T-helper 1 cell treated with Interleukin-12 subunit alpha and Interleukin-12 subunit beta and Interleukin-4 antibody, amounts not matched to agents 30 μg/mL and 1 μg/mL, for 36 hours (primary cell): ENCODE data around the gene GLRA2.
"Not testable (repeated sequence)": the region's sequence is repeated elsewhere in the genome, so short reads cannot be mapped to it uniquely, and the experiment has no call there.

Experiments used
- H3K27ac Mint-ChIP-seq: one replicate; pipeline ENCODE4 v1.8.0; 2021; ENCODE audit warnings: mild to moderate bottlenecking, mixed read lengths
- H3K27me3 Mint-ChIP-seq: one replicate; pipeline ENCODE4 v1.8.0; 2021; ENCODE audit warnings: low read depth, mixed read lengths
- H3K36me3 Mint-ChIP-seq: one replicate; pipeline ENCODE4 v1.8.0; 2021; ENCODE audit warnings: low read depth, mixed read lengths
- H3K4me1 Mint-ChIP-seq: one replicate; pipeline ENCODE4 v1.8.0; 2021; ENCODE audit warnings: low read depth, mixed read lengths
- H3K4me3 Mint-ChIP-seq: one replicate; pipeline ENCODE4 v1.8.0; 2021; ENCODE audit warnings: mild to moderate bottlenecking, moderate library complexity, mixed read lengths
- H3K9me3 Mint-ChIP-seq: one replicate; pipeline ENCODE4 v1.8.0; 2021; ENCODE audit warnings: mixed read lengths

GLRA2 gene

DNA sequence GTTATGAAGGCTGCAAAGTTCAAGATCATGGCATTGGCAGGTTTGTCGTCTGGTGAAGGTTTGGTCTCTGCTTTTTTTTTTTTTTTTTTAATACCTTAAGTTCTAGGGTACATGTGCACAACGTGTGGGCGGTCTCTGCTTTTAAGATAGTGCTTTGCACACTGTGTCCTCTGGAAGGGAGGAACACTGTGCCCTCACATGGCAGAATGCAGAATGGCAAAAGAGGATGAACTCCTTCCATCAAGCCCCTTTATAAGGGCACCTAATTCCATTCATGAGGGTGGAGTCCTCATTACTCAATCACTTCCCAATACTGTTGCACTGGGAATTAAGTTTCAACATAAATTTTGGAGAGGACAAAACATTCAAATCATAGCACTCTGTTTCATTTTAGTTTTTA lies 101.4 kb downstream of the GLRA2 start:
- Mint-ChIP-seq H3K36me3 (no peaks in the 10 kb centered on the region), H3K27ac (no peak overlapping the region), H3K4me1 (no peaks in the 10 kb centered on the region)

DNA sequence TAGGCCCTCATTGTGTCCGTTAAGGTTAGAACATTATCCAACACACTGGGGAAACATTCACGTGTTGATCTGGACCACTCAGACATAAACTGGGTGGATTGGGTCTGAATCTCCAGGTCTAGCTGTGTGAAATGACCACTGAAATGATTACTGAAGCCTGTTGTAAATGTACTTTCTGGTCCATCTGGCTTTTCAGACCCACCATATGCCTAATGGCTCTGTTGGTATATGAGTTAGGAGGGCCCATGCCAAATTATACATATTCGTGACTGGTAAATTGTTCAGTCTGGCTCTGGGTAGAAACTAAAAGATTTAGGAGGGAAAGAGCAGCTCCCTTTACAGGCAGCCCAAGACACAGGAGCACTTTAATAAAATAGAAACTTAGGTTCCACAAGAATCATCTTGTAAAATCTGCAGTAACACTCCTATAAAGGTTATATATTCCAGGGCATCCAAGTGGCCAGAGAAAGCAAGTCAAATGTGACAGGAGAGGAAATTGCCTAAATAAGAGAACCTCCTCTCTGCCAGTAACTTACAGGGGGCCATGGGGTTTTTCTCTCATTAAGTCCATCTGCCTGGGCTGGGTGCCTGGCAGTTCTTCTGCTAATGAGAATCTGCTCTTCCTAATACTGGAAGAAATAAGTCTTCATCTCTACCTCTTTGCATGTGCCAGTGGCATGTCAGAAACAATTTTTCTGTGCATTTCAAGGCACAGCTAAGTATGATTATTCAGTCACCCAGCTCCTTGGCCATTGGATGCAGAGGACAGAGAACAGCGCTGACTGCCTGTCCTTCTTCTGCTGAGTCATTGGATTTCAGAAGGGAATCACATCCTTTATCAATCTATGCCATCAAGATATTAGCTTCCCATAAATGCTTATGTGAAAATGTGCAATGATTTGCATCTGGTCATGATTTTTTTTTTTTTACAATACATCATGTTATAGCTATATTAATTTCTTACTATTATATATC lies 112.6 kb downstream of the GLRA2 start:
- H3K9me3 Mint-ChIP-seq: no peaks in the 10 kb centered on the region
- no peak overlapping the region for H3K27ac Mint-ChIP-seq
- no peaks in the 10 kb centered on the region for H3K4me1 Mint-ChIP-seq
- H3K36me3 Mint-ChIP-seq: no peaks in the 10 kb centered on the region
- no peaks in the 10 kb centered on the region for H3K27me3 Mint-ChIP-seq
- no peak overlapping the region for H3K4me3 Mint-ChIP-seq

More for the DNA sequence above, 101.4 kb downstream of the GLRA2 start:
- Mint-ChIP-seq H3K9me3 (no peaks in the 10 kb centered on the region), H3K4me3 (no peak overlapping the region), H3K27me3 (no peaks in the 10 kb centered on the region)

DNA sequence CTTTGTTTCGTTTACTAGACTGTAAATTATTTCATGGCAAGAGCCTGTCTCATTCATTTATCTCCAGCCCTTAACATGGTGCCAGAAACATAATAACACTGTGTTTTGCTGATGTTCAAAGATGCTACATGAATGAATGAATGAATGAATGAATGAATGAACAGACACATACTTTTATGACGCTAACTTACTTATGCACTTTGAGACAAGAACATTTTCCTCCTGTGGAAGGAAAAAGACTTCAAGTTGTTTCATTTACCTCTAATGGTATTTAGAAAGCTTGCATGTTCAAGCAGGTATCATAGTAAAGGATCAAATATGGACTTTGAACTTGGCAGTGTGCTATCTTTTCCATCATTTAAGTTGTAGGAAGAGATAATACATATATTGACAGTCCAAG lies 131.6 kb downstream of the GLRA2 start:
- Mint-ChIP-seq H3K4me1 (no peaks in the 10 kb centered on the region), H3K36me3 (no peaks in the 10 kb centered on the region), H3K4me3 (no peak overlapping the region), H3K27me3 (no peaks in the 10 kb centered on the region), H3K9me3 (no peaks in the 10 kb centered on the region), H3K27ac (no peak overlapping the region)

DNA sequence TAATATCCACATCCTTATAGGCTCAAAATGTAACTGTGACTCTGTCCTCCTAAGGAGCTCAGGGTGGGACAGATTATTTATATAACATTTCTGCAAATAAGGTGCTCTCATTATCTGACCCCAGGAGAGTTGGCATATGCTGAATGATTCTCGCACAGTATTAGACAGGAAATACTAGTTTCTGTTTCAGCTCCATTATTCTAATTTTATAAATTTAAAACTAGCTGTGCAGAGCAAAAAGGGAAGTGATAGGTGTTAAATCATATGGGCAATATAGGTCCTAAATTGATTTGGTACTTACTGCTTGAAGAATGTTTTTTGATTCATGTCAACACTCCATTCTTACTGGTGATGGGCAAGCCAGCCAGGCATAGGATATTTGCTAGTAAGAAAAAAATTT lies 141.5 kb downstream of the GLRA2 start:
- Mint-ChIP-seq H3K36me3 (no peaks in the 10 kb centered on the region), H3K27me3 (no peaks in the 10 kb centered on the region), H3K4me3 (no peak overlapping the region), H3K4me1 (no peaks in the 10 kb centered on the region), H3K9me3 (no peaks in the 10 kb centered on the region), H3K27ac (no peak overlapping the region)

DNA sequence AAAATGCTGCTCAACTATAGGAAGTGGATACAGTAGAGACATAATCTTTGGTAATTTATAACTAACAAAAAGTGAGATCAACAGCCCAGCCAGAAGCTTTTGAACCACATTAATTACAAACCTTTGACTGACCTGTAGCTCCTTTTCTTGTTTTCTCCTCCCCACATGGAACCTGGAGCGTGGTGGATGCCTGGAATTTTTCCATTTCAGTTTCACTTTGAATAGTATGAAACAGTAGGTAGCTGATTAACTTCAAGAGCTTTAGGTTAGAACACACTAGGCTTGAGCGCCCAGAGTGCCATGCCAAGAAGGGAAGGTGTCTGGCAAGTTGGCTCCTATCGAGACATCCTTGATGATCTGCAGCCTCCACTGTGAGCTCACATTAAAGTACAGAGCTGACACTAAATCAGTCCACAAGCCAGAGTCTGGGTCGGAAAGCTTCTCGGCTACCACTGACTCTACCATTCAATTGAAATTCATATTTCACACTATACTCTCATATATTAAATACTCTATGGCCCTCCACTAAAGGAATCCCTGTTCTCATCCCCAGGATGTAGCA lies 143.4 kb downstream of the GLRA2 start:
- no peaks in the 10 kb centered on the region for H3K36me3 Mint-ChIP-seq
- no peak overlapping the region for H3K4me3 Mint-ChIP-seq
- H3K4me1 Mint-ChIP-seq: no peaks in the 10 kb centered on the region
- no peaks in the 10 kb centered on the region for H3K27me3 Mint-ChIP-seq
- H3K27ac Mint-ChIP-seq: no peak overlapping the region
- no peaks in the 10 kb centered on the region for H3K9me3 Mint-ChIP-seq

DNA sequence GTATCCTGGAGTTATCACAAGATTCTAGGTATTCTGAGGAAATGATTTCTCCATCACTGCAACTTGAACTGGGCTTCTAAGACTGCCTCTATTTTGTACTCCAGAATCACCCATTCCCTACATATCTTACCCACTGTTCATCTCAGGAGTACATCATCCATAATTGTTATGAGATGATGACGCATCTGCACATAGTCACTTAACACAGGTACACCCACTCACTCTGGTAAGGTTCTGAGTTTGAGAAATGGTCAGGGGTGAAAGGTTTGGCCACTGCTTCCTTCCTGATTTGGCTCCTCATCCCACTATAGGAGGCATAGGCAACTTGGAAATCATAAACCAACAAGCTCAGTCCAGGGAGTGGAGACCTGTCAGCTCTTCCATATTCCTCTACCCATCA lies 143.9 kb downstream of the GLRA2 start:
- Mint-ChIP-seq H3K4me3 (no peak overlapping the region), H3K36me3 (no peaks in the 10 kb centered on the region), H3K4me1 (no peaks in the 10 kb centered on the region), H3K27ac (no peak overlapping the region), H3K9me3 (no peaks in the 10 kb centered on the region), H3K27me3 (no peaks in the 10 kb centered on the region)

DNA sequence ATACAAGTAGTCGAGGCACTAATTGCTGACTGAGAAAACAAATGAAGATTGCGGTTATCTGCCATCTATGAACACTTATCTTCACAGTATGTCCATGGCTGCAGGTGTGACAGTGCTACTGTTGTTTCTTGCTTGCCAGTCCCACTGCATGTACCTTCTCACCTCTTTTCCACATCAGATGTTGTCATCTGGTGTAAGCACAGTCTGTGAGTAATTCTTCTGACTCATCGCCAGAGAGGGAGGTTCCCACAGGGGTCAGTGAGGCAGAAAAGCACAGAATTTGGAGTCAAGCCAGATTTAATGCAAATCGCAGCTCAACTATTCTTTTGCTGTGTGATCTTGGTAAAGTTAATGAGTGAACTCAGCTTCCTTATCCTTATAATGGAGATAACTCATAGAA lies 144.4 kb downstream of the GLRA2 start:
- Mint-ChIP-seq H3K9me3 (no peaks in the 10 kb centered on the region), H3K4me3 (no peak overlapping the region), H3K27me3 (no peaks in the 10 kb centered on the region), H3K4me1 (no peaks in the 10 kb centered on the region), H3K36me3 (no peaks in the 10 kb centered on the region), H3K27ac (no peak overlapping the region)

DNA sequence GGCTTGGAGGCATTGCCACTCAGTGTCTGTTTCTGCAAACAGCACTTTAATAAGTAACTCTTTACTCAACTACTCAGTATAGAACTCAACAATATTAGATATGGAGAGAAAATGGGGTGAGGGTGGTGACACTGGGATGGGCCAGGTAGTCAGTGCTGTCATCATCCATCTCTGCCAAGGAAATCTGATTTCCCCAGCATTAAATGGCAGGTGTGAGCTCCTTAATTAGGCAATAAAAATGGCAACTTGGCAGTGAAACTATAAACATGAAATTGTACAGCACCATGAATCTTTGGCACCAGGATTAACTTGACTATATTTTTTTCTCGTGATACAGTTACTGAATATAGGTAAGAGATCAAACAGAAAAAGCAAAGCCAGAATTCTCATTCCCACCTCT lies 146.2 kb downstream of the GLRA2 start:
- no peaks in the 10 kb centered on the region for H3K27me3 Mint-ChIP-seq
- H3K4me1 Mint-ChIP-seq: no peaks in the 10 kb centered on the region
- no peaks in the 10 kb centered on the region for H3K36me3 Mint-ChIP-seq
- H3K4me3 Mint-ChIP-seq: no peak overlapping the region
- H3K27ac Mint-ChIP-seq: no peak overlapping the region
- H3K9me3 Mint-ChIP-seq: no peaks in the 10 kb centered on the region

DNA sequence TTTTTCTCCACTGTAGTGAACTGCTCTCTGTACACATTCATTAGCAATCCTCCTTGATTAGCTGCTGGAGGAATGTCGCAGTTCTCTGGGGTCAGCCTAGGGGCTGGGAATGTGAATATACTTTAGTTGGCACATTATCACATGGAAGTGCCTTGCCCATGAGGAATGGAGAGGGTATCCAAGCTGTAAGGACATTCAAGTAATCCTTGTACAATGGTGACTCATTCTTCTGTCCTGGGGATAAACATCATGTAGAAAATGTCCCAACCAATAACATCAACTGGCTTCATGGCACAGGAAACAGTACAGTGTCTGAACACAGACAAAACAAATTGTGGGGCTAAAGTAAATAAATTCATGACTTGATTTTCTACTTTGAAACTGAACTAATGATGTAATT lies 147.1 kb downstream of the GLRA2 start:
- H3K4me1 Mint-ChIP-seq: no peaks in the 10 kb centered on the region
- H3K9me3 Mint-ChIP-seq: no peaks in the 10 kb centered on the region
- H3K27me3 Mint-ChIP-seq: no peaks in the 10 kb centered on the region
- no peaks in the 10 kb centered on the region for H3K36me3 Mint-ChIP-seq
- no peak overlapping the region for H3K4me3 Mint-ChIP-seq
- H3K27ac Mint-ChIP-seq: no peak overlapping the region

DNA sequence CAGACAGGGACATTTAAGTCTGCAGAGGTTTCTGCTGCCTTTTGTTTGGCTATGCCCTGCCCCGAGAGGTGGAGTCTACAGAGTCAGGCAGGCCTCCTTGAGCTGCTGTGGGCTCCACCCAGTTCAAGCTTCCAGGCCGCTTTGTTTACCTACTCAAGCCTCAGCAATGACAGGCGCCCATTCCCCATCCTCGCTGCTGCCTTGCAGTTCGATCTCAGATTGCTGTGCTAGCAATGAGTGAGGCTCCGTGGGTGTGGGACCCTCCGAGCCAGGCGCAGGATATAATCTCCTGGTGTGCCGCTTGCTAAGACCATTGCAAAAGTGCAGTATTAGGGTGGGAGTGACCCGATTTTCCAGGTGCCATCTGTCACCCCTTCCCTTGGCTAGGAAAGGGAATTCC lies 159.0 kb downstream of the GLRA2 start:
- not testable (repeated sequence) for H3K9me3 Mint-ChIP-seq, H3K36me3 Mint-ChIP-seq, H3K27me3 Mint-ChIP-seq, H3K27ac Mint-ChIP-seq, H3K4me1 Mint-ChIP-seq, H3K4me3 Mint-ChIP-seq

DNA sequence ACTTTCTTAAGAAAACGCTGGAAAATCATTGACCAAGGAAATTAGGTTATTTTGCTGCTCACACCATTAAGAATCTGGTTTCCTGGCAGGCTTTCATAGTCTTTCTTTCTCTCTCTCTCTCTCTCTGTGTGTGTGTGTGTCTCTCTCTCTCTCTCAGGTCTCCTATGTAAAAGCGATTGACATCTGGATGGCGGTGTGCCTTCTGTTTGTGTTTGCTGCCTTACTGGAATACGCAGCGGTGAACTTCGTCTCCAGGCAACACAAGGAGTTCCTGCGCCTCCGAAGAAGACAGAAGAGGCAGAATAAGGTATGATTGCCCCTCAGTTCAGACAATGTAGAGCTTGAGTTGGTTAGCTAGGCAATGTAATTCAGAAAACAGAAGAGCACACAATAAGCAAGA lies 161.2 kb downstream of the GLRA2 start:
- H3K36me3 Mint-ChIP-seq: no peaks in the 10 kb centered on the region
- no peaks in the 10 kb centered on the region for H3K4me1 Mint-ChIP-seq
- H3K4me3 Mint-ChIP-seq: no peak overlapping the region
- H3K27ac Mint-ChIP-seq: no peak overlapping the region
- H3K9me3 Mint-ChIP-seq: peaks cover 5% of the 10 kb centered on the region
- no peaks in the 10 kb centered on the region for H3K27me3 Mint-ChIP-seq

DNA sequence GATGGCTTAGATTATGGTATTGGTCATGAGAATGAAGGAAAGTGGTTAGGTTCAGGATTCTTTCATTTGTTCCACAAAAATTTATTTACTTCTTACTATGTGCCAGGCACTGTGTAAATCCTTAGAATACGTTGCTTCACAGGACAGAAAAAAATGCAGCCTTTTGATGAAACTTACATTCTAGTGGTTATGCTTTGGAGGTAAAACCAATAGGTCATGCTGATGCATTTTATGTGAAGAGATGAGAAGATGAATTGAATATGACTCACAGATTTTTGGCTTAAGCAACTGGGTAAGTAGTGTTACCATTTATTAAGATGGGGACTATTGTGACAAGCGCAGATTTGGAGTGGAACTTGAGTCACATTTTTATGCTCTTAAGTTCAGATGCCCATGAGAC lies 165.3 kb downstream of the GLRA2 start:
- H3K4me3 Mint-ChIP-seq: no peak overlapping the region
- H3K9me3 Mint-ChIP-seq: no peaks in the 10 kb centered on the region
- H3K27ac Mint-ChIP-seq: no peak overlapping the region
- H3K36me3 Mint-ChIP-seq: no peaks in the 10 kb centered on the region
- H3K4me1 Mint-ChIP-seq: no peaks in the 10 kb centered on the region
- H3K27me3 Mint-ChIP-seq: no peaks in the 10 kb centered on the region

DNA sequence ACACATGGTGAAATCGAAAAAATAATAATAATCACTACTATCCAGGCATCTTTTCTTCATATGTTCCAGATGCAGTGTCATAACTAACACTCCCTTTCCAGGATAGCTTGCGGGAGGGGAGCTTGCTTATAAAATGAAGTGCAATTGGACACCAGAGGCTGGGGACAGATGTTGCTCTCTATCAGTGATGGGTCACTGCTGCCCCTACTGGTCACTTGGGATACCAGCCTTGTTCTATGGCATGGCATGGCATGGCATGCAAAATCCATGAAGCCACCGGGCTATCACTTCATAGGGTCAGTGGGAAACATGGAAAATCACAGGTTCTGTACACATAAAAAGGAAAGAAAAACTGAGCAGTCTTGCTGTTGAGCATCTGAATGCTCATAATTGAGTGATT lies 168.1 kb downstream of the GLRA2 start:
- Mint-ChIP-seq H3K27ac (no peak overlapping the region), H3K27me3 (no peaks in the 10 kb centered on the region), H3K9me3 (no peaks in the 10 kb centered on the region), H3K36me3 (no peaks in the 10 kb centered on the region), H3K4me3 (no peak overlapping the region), H3K4me1 (no peaks in the 10 kb centered on the region)

DNA sequence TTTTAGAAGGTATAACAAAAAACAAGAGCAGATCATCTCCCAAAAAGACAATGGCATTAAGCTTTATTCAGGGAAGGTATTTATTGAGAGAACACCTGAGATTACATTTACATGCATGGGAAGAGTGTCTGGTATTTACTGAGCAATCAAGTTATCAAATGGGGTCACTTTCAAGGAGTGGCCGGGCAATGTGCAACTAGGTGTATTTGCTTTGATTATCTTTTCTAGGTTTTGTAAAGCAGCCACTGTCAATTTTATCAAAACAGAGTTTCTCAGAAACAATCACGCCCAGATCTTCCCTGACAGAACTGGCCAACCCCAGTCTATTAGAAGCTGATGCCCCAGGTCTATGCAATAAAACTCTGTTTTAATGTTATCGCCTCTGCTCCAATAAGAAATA lies 169.5 kb downstream of the GLRA2 start:
- no peak overlapping the region for H3K27ac Mint-ChIP-seq
- H3K27me3 Mint-ChIP-seq: no peaks in the 10 kb centered on the region

DNA sequence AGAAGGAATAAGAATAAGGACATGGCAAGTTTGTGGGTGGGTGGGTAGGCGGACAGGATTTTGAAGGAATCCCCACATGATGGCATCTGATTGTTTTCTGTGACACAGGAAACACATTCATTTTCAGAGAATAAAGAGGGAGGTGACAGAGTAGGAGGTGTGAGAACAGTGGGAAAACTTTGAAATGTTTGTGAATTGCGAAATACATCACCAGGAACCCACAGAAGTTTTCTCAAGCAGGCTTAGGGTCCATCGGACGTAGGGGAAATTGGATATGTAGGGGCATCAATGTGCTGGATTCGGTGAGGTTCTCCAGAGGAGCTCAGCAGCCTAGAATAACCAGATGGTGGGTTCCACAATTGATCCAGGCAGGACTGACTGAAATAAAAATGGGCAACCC lies 171.6 kb downstream of the GLRA2 start:
- Mint-ChIP-seq H3K9me3 (no peaks in the 10 kb centered on the region), H3K4me3 (no peak overlapping the region), H3K27me3 (no peaks in the 10 kb centered on the region), H3K4me1 (no peaks in the 10 kb centered on the region), H3K27ac (no peak overlapping the region), H3K36me3 (no peaks in the 10 kb centered on the region)

More for the DNA sequence above, 169.5 kb downstream of the GLRA2 start:
- H3K4me3 Mint-ChIP-seq: no peak overlapping the region
- H3K4me1 Mint-ChIP-seq: no peaks in the 10 kb centered on the region
- no peaks in the 10 kb centered on the region for H3K9me3 Mint-ChIP-seq
- H3K36me3 Mint-ChIP-seq: no peaks in the 10 kb centered on the region
